Right cardiac atrium (tissue), 5 donors: ENCODE results near the gene GAS6. TPM values are rescaled to one million over a fixed set of nuclear protein-coding genes. Genes with fewer than 3 reads are reported as not detected.

Experiments used
- ATAC-seq, 2 donors: fragments of 200-7000 bp; cut with Tn5 transposase; one replicate each; pipeline versions ENCODE4 v1.8.0 to v1.9.1; 2020; ENCODE audit warnings: moderate library complexity in 2 of 2, mild to moderate bottlenecking in 1 of 2
- DNase-seq, 3 donors: peaks; one replicate each; pipeline ENCODE4 v3.0.0-alpha.2; 2020
- H3K27ac ChIP-seq: one replicate; pipeline ENCODE4 v1.5.1; 2013; ENCODE audit warnings: mild to moderate bottlenecking, low read length, control low read depth, moderate library complexity
- H3K27me3 ChIP-seq: one replicate; pipeline ENCODE4 v1.6.1; 2013; ENCODE audit not compliant: control insufficient read depth, insufficient read depth
- H3K4me1 ChIP-seq: one replicate; pipeline ENCODE4 v1.6.1; 2013; ENCODE audit warnings: low read length; ENCODE audit not compliant: control insufficient read depth, insufficient read depth
- H3K4me3 ChIP-seq: one replicate; pipeline ENCODE4 v1.5.1; 2013; ENCODE audit warnings: low read length, control low read depth
- H3K9me3 ChIP-seq: one replicate; pipeline ENCODE4 v1.6.1; 2013; ENCODE audit warnings: low read length; ENCODE audit not compliant: control insufficient read depth
- WGBS: extraction: QIAGEN DNeasy Blood & Tissue Kit; methylation state at CpG from one replicate; pipeline ENCODE4 v1.1.7; 2013; 5-methylcytosine and 5-hydroxymethylcytosine counted together
- intact Hi-C, 4 donors: fragments of 100-400 bp; cut with DNase I; formaldehyde crosslinking; loops; one replicate each; pipeline versions ENCODE4 v1.11.0 to v1.14.0; 2022 to 2023
- polyA plus RNA-seq: library from polyadenylated mRNA; stranded (reverse); fragments of 200-250 nt; gene quantifications from one replicate; pipeline ENCODE4 v1.2.3, GENCODE V29; 2013
- total RNA-seq, 4 donors: library from RNA; stranded (reverse); fragmentation: NEBNext Ultra II Directional; extraction: Animal tissue kit (Norgen Biotek cat#: 25700); gene quantifications; one replicate each; pipeline ENCODE4 v1.2.1, GENCODE V29; 2021
- donor health status: healthy with polysubstance abuse.
- donor health status: DM: no; HTN: yes; CAD: no.
- donor health status: DM: no; HTN: no; CAD: no.
- donor health status: DM: no; HTN: yes; CAD: no; lungs with severe emphysema.
- donor health status: DM: yes; HTN: yes; CAD: no.

Gene GAS6
- total and polyA plus RNA-seq, 5 donors, result 197 to 273 (median 205) TPM

DNA sequence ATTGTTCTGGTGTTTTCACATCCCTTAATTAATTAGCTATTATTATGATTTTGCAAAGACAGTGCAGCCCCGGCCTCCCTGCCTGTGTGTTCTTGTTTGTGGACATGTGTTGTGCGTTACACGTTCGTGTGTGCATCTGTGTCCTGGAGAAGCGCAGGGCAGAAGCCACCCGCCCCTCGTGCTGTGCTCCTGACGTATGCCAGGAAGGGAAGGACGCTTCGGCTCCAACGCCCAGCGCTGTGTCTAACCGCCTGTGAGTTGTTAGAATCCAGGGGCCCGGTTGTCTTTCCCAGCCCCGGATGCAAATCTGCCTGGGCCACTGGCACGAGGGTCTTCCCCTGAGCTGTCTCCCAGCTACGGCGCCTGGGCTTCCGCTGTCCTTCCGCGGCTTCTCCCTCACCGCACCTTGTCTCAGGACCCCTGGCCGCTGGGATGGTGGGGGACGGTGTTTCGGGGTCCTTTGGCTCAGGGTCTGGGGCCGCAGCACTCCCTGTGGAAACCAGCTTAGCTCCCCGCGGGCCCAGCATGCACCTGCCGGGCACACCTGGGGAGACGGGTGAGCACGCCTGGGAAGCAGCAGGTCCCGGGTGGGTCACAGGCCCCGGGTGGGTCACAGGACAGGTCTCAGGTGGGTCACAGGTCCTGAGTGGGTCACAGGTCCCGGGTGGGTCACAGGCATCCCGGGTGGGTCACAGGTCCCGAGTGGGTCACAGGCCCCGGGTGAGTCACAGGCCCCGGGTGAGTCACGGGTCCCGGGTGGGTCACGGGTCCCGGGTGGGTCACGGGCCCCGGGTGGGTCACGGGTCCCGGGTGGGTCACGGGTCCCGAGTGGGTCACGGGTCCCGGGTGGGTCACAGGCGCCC is 51.5 kb downstream of the GAS6 start:
- Histone ChIP-seq H3K27me3 (no peaks in the 10 kb centered on the region), H3K4me3 (no peak overlapping the region), H3K9me3 (no peaks in the 10 kb centered on the region), H3K27ac (no peak overlapping the region), H3K4me1 (no peaks in the 10 kb centered on the region)
- ATAC-seq, result no peak
- intact Hi-C loops, result loop anchor here in 1 of 4 donors (10.0 kb wide), 1 partner anchor 92 kb away; no protein-coding TSS in a partner anchor
- WGBS, result 90% methylated on average over 51 of the region's 51 CpGs
- DNase-seq, result peak; percentile 6 to 60 (median 49)

DNA sequence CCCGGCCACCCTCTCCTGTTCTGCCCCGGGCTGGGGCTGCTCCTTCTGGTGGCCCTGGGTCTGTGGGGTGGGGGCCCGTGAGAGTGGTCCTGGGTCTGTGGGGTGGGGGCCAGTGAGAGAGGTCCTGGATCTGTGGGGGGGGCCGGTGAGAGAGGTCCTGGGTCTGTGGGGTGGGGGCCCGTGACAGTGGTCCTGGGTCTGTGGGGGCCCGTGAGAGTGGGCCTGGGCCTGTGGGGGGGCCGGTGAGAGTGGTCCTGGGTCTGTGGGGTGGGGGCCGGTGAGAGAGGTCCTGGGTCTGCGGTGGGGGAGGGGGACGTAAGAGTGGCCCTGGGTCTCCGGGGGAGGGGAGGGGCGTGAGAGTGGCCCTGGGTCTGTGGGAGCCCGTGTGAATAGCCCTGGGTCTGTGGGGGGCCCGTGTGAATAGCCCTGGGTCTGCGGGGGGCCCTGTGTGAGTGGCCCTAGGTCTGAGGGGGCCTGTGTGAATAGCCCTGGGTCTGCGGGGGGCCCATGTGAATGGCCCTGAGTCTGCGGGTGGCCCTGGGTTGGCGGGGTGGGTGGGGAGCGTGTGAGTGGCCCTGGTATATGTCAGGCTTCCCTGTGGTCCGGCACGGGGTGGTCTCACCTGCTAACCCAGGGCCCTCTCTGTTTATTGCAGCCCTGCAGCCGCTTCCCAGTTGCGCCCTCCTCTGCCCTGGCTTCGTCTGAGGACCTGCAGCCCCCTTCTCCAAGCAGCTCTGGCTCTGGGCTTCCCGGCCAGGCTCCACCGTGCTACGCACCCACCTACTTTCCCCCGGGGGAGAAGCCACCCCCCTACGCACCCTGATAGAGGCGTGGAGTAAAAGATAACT is 52.6 kb downstream of the GAS6 start:
- H3K27ac ChIP-seq, result no peak overlapping the region
- ATAC-seq (no peak), DNase-seq (peak; percentile 10 to 53 (median 47))
- WGBS, result 87% methylated on average over 30 of the region's 30 CpGs
- no peaks in the 10 kb centered on the region for H3K27me3 ChIP-seq
- no peaks in the 10 kb centered on the region for H3K4me1 ChIP-seq
- H3K4me3 ChIP-seq, result no peak overlapping the region
- intact Hi-C loops, result loop anchor here in 1 of 4 donors (10.0 kb wide), 1 partner anchor 93 kb away; no protein-coding TSS in a partner anchor
- no peaks in the 10 kb centered on the region for H3K9me3 ChIP-seq

- Histone ChIP-seq H3K9me3 (no peaks in the 10 kb centered on the region), H3K27me3 (no peaks in the 10 kb centered on the region), H3K27ac (no peak overlapping the region), H3K4me1 (no peaks in the 10 kb centered on the region), H3K4me3 (no peak overlapping the region)
- DNase-seq, result peak in 2 of 3 donors; percentile 16 to 48
- ATAC-seq, result no peak
- 94% methylated on average over 14 of the region's 14 CpGs for WGBS
- intact Hi-C loops, result loop anchor here in 1 of 4 donors (10.0 kb wide), 1 partner anchor 94 kb away; no protein-coding TSS in a partner anchor
These were observed 53.2 kb downstream of the GAS6 start for GRCh38 chr13:113810640-113811039.

GRCh38 chr13:113809934-113810333 is 53.9 kb downstream of the GAS6 start:
- Histone ChIP-seq H3K27ac (no peak overlapping the region), H3K4me1 (no peaks in the 10 kb centered on the region), H3K9me3 (no peaks in the 10 kb centered on the region), H3K4me3 (no peak overlapping the region), H3K27me3 (no peaks in the 10 kb centered on the region)
- intact Hi-C loops, result loop anchor here in 1 of 4 donors (2.0 to 10.0 kb wide), 2 partner anchors 41 to 95 kb away; no protein-coding TSS in a partner anchor
- WGBS, result 77% methylated on average over 2 of the region's 2 CpGs
- DNase-seq, result peak in 1 of 3 donors; percentile 7
- ATAC-seq, result no peak

GRCh38 chr13:113808058-113808834 is 55.6 kb downstream of the GAS6 start:
- ATAC-seq, result no peak
- DNase-seq, result no peak

GRCh38 chr13:113806526-113806925 is 57.4 kb downstream of the GAS6 start:
- DNase-seq, result peak in 2 of 3 donors; percentile 32 to 33
- 93% methylated on average over 13 of the region's 13 CpGs for WGBS
- ATAC-seq, result no peak
- Histone ChIP-seq H3K9me3 (no peaks in the 10 kb centered on the region), H3K4me1 (peaks cover 2% of the 10 kb centered on the region), H3K27me3 (no peaks in the 10 kb centered on the region), H3K27ac (no peak overlapping the region), H3K4me3 (no peak overlapping the region)
- intact Hi-C loops, result no loop called here

More at GRCh38 chr13:113808058-113808834, 55.6 kb downstream of the GAS6 start:
- no peak overlapping the region for H3K27ac ChIP-seq
- H3K4me3 ChIP-seq, result no peak overlapping the region
- no peaks in the 10 kb centered on the region for H3K27me3 ChIP-seq
- H3K4me1 ChIP-seq, result no peaks in the 10 kb centered on the region
- intact Hi-C loops, result loop anchor here in 1 of 4 donors (2.0 kb wide), 1 partner anchor 43 kb away; no protein-coding TSS in a partner anchor
- whole genome bisulfite sequencing, result 82% methylated on average over 12 of the region's 12 CpGs
- no peaks in the 10 kb centered on the region for H3K9me3 ChIP-seq

DNA sequence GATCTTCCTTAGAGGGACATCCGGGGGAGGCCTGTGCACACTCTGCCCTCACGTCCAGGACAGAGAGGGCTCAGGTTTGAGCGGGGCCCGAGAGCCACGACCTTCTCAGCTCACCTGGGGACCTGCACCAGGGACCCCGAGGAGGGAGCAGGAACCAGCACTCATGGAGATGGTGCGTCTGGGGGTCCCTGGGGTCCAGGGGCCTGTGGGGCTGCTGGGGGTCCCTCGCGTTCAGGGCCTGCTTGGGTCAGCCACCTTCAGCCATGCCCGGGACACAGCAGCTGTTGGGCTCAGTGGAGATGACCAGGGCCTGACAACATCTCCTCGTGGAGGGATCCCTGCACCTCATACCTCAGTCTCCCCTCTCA is 57.8 kb downstream of the GAS6 start:
- ATAC-seq (no peak), DNase-seq (peak in 2 of 3 donors; percentile 16 to 40)
- Histone ChIP-seq H3K27me3 (no peaks in the 10 kb centered on the region), H3K9me3 (no peaks in the 10 kb centered on the region), H3K4me3 (no peak overlapping the region), H3K4me1 (peaks cover 2% of the 10 kb centered on the region), H3K27ac (no peak overlapping the region)
- intact Hi-C loops, result no loop called here
- 94% methylated on average over 11 of the region's 11 CpGs for WGBS

DNA sequence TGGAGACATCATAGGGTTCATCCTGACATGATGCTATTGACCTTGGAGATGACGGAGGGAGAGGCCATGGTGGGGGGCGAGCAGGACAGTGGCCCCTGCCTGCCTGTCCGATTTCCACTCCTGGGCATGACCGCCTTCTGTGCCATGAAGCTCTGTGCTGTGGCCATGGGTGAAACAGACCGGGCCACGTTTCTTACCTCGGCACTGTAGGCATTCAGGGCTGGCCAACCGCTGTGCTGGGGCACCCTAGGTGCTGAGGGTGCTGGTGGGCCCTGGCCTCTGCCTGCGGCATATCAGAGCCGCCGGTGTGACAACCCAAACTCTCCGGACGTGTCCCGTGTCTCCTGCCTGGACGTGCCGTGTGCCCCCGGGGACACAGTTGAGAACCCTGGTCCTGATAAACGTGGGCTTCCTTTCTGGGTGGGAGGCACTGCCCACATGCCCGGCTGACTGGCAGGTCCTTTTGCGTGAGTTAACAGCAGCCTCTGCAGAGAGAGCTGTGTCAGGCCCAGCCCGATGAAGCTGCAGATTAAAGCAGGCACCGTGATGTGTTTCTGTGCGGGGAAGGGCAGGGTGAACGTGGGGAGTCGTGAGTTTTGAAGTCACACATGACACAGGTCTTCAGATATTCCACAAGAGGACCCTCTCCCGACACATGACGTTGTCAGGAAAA is 58.3 kb downstream of the GAS6 start:
- 93% methylated on average over 27 of the region's 27 CpGs for WGBS
- DNase-seq, result peak in 2 of 3 donors; percentile 40 to 45
- no peaks in the 10 kb centered on the region for H3K27me3 ChIP-seq
- no peak for ATAC-seq
- intact Hi-C loops, result no loop called here
- no peak overlapping the region for H3K4me3 ChIP-seq
- no peak overlapping the region for H3K27ac ChIP-seq
- H3K9me3 ChIP-seq, result no peaks in the 10 kb centered on the region
- H3K4me1 ChIP-seq, result peaks cover 2% of the 10 kb centered on the region

DNA sequence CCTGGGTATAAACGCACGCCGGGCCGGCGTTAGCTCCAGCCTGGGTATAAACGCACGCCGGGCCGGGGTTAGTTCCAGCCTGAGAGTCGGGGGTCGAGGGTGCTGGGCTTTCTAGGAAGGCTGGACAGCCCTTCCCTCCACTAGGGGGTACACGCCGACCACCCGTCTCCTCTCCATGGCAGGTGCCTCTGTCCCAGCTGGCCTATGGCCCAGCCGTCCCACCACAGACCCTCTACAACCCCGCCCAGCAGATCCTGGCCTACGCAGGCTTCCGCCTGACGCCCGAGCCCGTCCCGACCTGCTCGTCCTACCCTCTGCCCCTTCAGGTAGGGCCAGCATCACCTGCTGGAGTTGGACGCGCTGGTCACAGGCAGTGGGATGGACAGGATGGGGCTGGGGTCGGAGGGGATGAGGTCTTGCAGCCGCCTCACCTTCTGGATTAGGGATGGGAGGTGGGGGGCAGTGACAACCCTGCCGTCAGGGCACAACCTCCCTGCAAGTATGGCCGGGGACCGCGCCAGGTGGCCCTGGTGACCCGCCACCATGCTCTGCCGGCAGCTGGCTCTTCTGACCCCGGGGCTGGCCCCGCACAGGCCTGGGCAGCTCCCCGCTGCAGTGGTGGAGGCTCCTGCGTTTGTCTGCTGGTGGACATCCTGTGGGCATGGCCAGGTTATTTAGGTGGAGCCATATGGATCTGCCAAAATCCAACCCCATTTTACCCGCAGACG is 59.0 kb downstream of the GAS6 start:
- Histone ChIP-seq H3K4me3 (no peak overlapping the region), H3K27me3 (no peaks in the 10 kb centered on the region), H3K9me3 (no peaks in the 10 kb centered on the region), H3K4me1 (peaks cover 2% of the 10 kb centered on the region), H3K27ac (no peak overlapping the region)
- ATAC-seq, result no peak
- intact Hi-C loops, result no loop called here
- peak in 2 of 3 donors; percentile 40 to 49 for DNase-seq
- 91% methylated on average over 39 of the region's 39 CpGs for WGBS
